Measurements from ENCODE around the gene ABHD5. TPM values are rescaled to one million over a fixed set of nuclear protein-coding genes. Genes with fewer than 3 reads are reported as not detected.

The ABHD5 gene
- total RNA-seq, 1 donor from 2014 or later = 17.5 TPM

GRCh38 chr3:43748179-43748578 is 57.4 kb downstream of the ABHD5 start:
- Mint-ChIP-seq H3K27me3 (ENCODE audit: unreplicated experiment) (peaks cover 6% of the 10 kb centered on the region), H3K27ac (ENCODE audit: unreplicated experiment) (no peak overlapping the region), H3K4me3 (ENCODE audit: unreplicated experiment) (no peak overlapping the region), H3K4me1 (ENCODE audit: unreplicated experiment) (no peaks in the 10 kb centered on the region), H3K9me3 (ENCODE audit: unreplicated experiment) (no peaks in the 10 kb centered on the region), H3K36me3 (ENCODE audit: low read depth, unreplicated experiment) (no peaks in the 10 kb centered on the region)
- no peak for DNase-seq (ENCODE audit: low spot score)
- TF ChIP-seq, protein P1, sequence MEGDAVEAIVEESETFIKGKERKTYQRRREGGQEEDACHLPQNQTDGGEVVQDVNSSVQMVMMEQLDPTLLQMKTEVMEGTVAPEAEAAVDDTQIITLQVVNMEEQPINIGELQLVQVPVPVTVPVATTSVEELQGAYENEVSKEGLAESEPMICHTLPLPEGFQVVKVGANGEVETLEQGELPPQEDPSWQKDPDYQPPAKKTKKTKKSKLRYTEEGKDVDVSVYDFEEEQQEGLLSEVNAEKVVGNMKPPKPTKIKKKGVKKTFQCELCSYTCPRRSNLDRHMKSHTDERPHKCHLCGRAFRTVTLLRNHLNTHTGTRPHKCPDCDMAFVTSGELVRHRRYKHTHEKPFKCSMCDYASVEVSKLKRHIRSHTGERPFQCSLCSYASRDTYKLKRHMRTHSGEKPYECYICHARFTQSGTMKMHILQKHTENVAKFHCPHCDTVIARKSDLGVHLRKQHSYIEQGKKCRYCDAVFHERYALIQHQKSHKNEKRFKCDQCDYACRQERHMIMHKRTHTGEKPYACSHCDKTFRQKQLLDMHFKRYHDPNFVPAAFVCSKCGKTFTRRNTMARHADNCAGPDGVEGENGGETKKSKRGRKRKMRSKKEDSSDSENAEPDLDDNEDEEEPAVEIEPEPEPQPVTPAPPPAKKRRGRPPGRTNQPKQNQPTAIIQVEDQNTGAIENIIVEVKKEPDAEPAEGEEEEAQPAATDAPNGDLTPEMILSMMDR (IDR thresholded peaks at IDR 0.05; ENCODE audit: unreplicated experiment) = no peak

GRCh38 chr3:43748645-43749044 is 57.9 kb downstream of the ABHD5 start:
- H3K9me3 Mint-ChIP-seq (ENCODE audit: unreplicated experiment) = no peaks in the 10 kb centered on the region
- no peak overlapping the region for H3K27ac Mint-ChIP-seq (ENCODE audit: unreplicated experiment)
- DNase-seq (ENCODE audit: low spot score) = no peak
- peaks cover 5% of the 10 kb centered on the region for H3K27me3 Mint-ChIP-seq (ENCODE audit: unreplicated experiment)
- no peaks in the 10 kb centered on the region for H3K4me1 Mint-ChIP-seq (ENCODE audit: unreplicated experiment)
- H3K36me3 Mint-ChIP-seq (ENCODE audit: low read depth, unreplicated experiment) = no peaks in the 10 kb centered on the region
- TF ChIP-seq, protein P1 (IDR thresholded peaks at IDR 0.05; ENCODE audit: unreplicated experiment) = no peak
- no peak overlapping the region for H3K4me3 Mint-ChIP-seq (ENCODE audit: unreplicated experiment)

DNA sequence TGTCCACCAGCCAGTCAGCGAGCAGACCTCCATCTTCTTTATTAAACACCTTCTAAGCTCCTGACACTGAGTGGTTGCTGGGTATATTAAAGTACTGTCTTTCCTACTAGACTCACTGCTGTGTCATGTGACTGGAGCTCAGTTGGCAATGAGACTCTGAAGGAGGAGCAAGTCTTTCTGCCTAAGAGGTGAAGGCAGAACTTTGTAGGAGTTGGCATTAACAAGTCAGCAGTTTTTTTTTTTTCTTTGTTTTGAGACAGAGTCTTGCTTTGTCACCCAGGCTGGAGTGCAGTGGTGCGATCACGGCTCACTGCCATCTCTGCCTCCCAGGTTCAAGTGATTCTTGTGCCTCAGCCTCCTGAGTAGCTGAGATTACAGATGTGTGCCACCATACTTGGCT is 62.2 kb downstream of the ABHD5 start:
- DNase-seq (ENCODE audit: low spot score) = no peak
- Mint-ChIP-seq H3K27ac (ENCODE audit: unreplicated experiment) (no peak overlapping the region), H3K9me3 (ENCODE audit: unreplicated experiment) (no peaks in the 10 kb centered on the region), H3K27me3 (ENCODE audit: unreplicated experiment) (peaks cover 5% of the 10 kb centered on the region), H3K4me1 (ENCODE audit: unreplicated experiment) (peaks cover 3% of the 10 kb centered on the region), H3K36me3 (ENCODE audit: low read depth, unreplicated experiment) (no peaks in the 10 kb centered on the region), H3K4me3 (ENCODE audit: unreplicated experiment) (no peak overlapping the region)
- TF ChIP-seq, protein P1 (IDR thresholded peaks at IDR 0.05; ENCODE audit: unreplicated experiment) = no peak

DNA sequence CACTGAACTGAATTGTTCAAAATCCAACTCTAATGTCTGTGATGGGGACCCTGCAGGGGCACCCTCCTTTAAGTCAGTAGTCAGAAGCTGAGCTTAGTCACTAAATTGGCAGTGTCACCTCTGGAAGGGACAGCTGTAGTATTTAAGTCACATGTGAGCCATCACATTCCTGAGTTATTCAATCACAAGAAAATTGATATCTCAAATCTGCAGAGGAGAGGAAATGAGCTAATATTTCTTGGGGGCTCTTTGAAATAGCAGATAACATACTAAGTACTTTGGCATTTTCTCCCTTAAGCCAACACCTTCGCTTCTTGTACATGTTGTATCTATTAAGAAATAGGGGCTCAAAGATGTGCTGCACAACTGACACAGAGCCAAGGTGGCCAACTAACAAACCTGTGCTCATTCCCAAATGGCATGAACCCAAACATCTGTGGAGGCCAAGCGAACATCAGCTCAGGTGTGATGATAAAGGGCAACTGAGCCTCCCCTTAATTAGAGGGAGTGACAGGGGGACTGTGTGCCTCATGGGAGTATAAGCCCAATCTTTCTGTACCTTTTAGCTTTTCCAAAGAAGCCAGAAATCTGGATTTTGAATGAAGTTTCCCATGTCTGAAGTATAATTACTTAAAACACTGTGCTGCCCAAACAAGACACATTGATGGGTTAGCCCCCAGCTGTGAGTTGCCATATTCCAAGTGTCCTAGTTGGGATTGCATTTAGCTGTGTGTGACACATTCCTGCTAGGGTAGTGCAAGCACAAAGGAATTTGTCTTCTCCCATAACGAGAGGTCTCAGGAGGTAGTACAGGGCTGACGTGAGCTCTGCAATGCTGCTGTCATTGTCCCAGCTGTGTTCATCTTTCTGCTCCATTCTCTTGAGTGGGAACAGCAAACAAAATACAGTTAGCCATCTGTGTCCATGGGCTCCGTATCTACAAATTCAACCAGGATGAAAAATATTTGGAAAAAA is 63.3 kb downstream of the ABHD5 start:
- DNase-seq (ENCODE audit: low spot score) = no peak
- H3K27me3 Mint-ChIP-seq (ENCODE audit: unreplicated experiment) = peaks cover 5% of the 10 kb centered on the region

More for the DNA sequence above, 63.3 kb downstream of the ABHD5 start:
- Mint-ChIP-seq H3K9me3 (ENCODE audit: unreplicated experiment) (no peaks in the 10 kb centered on the region), H3K4me3 (ENCODE audit: unreplicated experiment) (no peak overlapping the region), H3K4me1 (ENCODE audit: unreplicated experiment) (peaks cover 12% of the 10 kb centered on the region), H3K36me3 (ENCODE audit: low read depth, unreplicated experiment) (no peaks in the 10 kb centered on the region), H3K27ac (ENCODE audit: unreplicated experiment) (no peak overlapping the region)
- TF ChIP-seq, protein P1 (IDR thresholded peaks at IDR 0.05; ENCODE audit: unreplicated experiment) = no peak

Measured in endothelial cell (in vitro differentiated cells).